ENCODE measurements around the gene TANC1. TPM values are rescaled to one million over a fixed set of nuclear protein-coding genes. Genes with fewer than 3 reads are reported as not detected.

TANC1 gene
- total RNA-seq, 2 donors from 2014 or later = 51.8 to 58.9 TPM

DNA sequence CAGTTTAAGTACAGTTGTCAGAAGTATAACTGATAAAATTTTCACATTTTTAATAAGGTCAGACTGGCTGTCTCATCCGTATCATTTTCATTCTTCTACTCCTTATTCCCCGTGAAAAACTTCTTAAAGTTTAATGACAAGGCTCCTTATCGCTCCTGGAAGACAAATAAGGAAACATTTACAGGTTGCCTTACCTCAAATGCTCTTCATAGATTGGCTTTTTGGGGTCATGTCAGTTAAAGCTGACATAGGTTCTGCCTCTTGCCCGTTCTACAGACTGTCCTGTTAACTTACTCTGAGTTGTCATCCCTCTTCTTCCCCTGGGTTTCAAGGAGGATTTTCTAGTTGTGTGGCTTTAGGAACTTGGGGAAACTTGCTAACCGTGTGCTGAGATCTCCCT is 75.3 kb downstream of the TANC1 start:
- peak overlapping the region in 1 of 2 donors; percentile 60 for H3K27ac ChIP-seq
- no peaks in the 10 kb centered on the region for H3K36me3 ChIP-seq
- no peaks in the 10 kb centered on the region for H3K27me3 ChIP-seq
- peaks cover 0 to 54% of the 10 kb centered on the region in 2 donors for H3K4me1 ChIP-seq
- H3K4me3 ChIP-seq = no peak overlapping the region
- no peaks in the 10 kb centered on the region for H3K9me3 ChIP-seq
- TF ChIP-seq, protein P1, sequence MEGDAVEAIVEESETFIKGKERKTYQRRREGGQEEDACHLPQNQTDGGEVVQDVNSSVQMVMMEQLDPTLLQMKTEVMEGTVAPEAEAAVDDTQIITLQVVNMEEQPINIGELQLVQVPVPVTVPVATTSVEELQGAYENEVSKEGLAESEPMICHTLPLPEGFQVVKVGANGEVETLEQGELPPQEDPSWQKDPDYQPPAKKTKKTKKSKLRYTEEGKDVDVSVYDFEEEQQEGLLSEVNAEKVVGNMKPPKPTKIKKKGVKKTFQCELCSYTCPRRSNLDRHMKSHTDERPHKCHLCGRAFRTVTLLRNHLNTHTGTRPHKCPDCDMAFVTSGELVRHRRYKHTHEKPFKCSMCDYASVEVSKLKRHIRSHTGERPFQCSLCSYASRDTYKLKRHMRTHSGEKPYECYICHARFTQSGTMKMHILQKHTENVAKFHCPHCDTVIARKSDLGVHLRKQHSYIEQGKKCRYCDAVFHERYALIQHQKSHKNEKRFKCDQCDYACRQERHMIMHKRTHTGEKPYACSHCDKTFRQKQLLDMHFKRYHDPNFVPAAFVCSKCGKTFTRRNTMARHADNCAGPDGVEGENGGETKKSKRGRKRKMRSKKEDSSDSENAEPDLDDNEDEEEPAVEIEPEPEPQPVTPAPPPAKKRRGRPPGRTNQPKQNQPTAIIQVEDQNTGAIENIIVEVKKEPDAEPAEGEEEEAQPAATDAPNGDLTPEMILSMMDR (IDR thresholded peaks at IDR 0.05) = no peak
- DNase-seq (ENCODE audit: low spot score) = no peak

DNA sequence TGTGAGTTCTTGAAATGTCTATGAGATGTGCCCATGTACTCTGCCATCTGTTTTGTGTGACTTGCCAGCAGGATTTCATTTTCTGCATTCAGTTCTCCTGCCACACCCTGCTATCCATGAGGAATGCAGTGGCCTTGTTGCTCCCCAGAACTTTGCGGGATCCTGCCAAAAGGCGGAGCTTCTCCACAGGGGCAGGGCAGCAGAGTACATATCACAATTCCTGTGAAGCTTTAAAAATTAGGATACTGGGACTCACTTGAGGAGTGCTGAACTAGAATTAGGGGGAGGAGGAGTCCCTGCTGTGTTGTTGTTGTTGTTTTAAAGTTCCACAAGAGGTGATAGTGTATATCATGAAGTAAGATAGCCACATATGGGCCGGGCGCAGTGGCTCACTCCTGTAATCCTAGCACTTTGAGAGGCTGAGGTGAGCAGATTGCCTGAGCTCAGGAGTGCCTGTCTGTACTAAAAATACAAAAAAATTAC is 76.4 kb downstream of the TANC1 start:
- no peak overlapping the region for H3K4me3 ChIP-seq
- H3K4me1 ChIP-seq = peaks cover 0 to 62% of the 10 kb centered on the region in 2 donors
- DNase-seq (ENCODE audit: low spot score) = no peak
- peak overlapping the region; percentile 30 to 86 for H3K27ac ChIP-seq
- H3K36me3 ChIP-seq = no peaks in the 10 kb centered on the region
- H3K9me3 ChIP-seq = no peaks in the 10 kb centered on the region
- TF ChIP-seq, protein P1 (IDR thresholded peaks at IDR 0.05) = no peak
- H3K27me3 ChIP-seq = no peaks in the 10 kb centered on the region

DNA sequence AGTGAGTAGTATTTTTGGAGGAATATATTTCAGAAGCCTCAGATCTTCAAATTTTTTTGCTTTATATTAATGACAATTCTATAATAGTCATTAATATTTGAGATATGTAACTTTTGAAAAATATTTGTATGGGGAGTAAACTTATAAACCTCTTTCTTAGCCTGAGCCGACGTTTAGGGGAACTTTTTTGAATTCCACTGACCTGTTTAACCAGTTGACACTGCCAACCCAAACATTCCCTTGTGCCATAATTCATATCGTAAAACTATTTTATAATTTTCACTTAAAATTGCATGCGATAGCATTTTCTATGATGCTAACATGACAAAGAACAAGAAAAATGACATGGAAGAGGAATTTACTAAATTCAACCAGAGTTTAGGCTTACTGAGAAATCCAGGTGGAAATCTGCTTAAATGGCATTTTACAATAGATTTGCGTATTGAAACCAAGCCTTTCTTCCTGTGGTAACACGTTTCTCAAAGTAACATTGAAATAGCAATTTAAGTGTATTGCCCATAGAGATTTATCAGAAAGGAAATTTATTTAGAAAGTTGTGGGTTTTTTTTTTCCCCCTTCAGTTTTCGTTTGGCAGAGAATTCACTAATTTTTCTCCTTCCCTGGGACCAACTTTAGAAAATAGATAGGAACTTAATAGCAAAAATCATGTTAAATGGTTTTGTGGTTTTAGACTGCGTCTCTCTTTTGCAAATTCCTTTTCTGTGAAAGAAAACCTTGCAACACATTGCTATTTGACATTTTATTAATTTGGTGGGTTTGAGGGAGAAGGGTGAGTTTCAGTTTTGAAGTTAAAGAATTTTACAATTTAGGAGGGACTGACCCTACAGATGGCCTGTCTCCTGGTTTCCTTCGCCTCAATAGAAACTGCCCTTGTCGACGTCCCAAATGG is 77.4 kb downstream of the TANC1 start:
- TF ChIP-seq, protein P1 (IDR thresholded peaks at IDR 0.05) = no peak
- Histone ChIP-seq H3K4me3 (no peak overlapping the region), H3K9me3 (no peaks in the 10 kb centered on the region), H3K27ac (peak overlapping the region; percentile 30 to 86), H3K4me1 (peaks cover 0 to 68% of the 10 kb centered on the region in 2 donors), H3K27me3 (no peaks in the 10 kb centered on the region), H3K36me3 (no peaks in the 10 kb centered on the region)
- DNase-seq (ENCODE audit: low spot score) = no peak

DNA sequence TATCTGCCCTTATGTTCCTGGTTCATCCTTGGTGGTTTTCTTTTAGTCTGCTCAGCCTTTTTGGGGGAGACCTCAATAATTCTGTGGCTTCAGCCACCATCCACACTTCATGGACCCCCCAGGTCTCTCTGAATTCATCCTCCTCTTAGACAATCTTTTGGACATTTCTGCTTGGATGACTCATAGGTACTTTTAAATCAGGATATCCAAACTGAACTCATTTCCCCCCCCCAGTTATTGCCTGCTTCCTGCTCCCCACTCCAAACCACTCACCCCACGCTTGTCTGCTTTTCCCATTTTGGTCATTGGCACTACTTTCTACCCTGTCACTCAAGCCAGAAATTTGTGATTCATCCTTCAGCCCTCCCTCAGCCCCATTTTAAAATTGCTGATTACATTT is 78.5 kb downstream of the TANC1 start:
- peak overlapping the region; percentile 59 to 86 for H3K27ac ChIP-seq
- H3K27me3 ChIP-seq = no peaks in the 10 kb centered on the region
- H3K36me3 ChIP-seq = no peaks in the 10 kb centered on the region
- no peak overlapping the region for H3K4me3 ChIP-seq
- H3K4me1 ChIP-seq = peaks cover 0 to 71% of the 10 kb centered on the region in 2 donors
- no peak for DNase-seq (ENCODE audit: low spot score)
- H3K9me3 ChIP-seq = no peaks in the 10 kb centered on the region
- TF ChIP-seq, protein P1 (IDR thresholded peaks at IDR 0.05) = no peak

DNA sequence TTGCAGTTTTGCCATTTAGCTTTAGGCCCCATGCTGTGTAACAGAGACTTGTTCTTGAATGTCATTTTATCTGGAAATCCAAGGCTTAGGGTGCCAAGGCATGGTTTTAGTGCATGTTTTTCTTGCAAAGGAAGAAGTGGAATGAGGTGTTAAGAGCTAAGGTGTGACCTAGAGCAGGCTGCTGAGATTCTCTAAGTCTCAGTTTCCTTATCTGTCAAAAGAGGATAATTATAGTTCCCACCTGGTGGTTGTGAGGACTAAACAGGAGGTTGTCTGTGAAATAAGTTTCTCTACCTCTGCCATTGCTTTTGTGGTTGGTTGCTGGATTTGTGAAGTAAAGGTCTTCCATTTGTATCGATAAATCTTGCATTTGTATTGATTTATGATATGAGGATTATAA is 82.0 kb downstream of the TANC1 start:
- no peak for DNase-seq (ENCODE audit: low spot score)
- Histone ChIP-seq H3K4me3 (no peak overlapping the region), H3K27me3 (no peaks in the 10 kb centered on the region), H3K9me3 (no peaks in the 10 kb centered on the region), H3K27ac (peak overlapping the region in 1 of 2 donors; percentile 86), H3K4me1 (peaks cover 0 to 78% of the 10 kb centered on the region in 2 donors), H3K36me3 (no peaks in the 10 kb centered on the region)
- TF ChIP-seq, protein P1 (IDR thresholded peaks at IDR 0.05) = no peak

All from right atrium auricular region (tissue), 2 donors.